ENCODE measurements around the gene THSD4. TPM values are rescaled to one million over a fixed set of nuclear protein-coding genes. Genes with fewer than 3 reads are reported as not detected.
A peak's percentile ranks its signal among the peaks of the same experiment; 100 is the strongest.
"Not testable (repeated sequence)": the region's sequence is repeated elsewhere in the genome, so short reads cannot be mapped to it uniquely, and the experiment has no call there.

The THSD4 gene
- total RNA-seq, 1 donor from 2014 or later: 73.5 TPM

DNA sequence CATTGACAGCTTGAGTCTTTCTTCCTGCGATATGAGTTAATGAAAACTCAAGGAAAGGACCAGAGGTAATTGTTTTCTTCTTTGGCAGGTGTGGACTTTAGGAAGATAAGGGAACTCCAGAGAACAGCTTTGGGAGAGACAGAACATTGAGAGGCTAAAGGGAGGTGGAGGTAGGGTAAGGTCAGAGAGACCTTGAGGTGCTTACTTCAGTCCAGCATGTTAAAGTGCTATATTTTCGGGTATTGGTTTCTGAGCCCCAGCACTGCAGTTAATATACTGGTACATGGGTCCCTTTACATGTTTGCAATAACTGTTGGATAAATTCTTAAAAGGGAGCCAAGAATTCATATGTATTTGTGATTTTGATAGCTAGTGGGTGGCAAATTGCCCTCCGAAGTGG, 322.1 kb downstream of the THSD4 start:
- DNase-seq (ENCODE audit: low read depth): no peak
- TF ChIP-seq, protein P1, sequence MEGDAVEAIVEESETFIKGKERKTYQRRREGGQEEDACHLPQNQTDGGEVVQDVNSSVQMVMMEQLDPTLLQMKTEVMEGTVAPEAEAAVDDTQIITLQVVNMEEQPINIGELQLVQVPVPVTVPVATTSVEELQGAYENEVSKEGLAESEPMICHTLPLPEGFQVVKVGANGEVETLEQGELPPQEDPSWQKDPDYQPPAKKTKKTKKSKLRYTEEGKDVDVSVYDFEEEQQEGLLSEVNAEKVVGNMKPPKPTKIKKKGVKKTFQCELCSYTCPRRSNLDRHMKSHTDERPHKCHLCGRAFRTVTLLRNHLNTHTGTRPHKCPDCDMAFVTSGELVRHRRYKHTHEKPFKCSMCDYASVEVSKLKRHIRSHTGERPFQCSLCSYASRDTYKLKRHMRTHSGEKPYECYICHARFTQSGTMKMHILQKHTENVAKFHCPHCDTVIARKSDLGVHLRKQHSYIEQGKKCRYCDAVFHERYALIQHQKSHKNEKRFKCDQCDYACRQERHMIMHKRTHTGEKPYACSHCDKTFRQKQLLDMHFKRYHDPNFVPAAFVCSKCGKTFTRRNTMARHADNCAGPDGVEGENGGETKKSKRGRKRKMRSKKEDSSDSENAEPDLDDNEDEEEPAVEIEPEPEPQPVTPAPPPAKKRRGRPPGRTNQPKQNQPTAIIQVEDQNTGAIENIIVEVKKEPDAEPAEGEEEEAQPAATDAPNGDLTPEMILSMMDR (conservative IDR thresholded peaks at IDR 0.05; ENCODE audit: low read depth, low read length): no peak

DNA sequence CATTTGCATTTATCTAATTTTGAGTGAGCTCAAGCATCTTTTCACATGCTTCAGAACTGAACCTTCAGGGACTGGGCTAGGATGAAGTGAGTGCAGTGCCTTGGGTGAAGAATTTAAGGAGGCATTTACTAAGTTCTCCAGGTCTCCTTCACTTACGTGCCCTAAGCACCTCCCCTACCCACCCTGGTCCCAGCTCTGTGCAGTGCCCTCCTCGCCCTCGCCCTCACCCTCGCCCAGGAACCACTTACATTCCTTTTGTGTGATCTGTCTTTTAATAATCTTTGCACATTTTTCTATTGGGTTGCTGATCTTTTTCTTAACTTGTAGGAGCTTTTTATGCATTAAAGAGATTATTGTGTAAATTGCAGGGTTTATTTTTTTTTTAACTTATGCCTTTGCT, 322.6 kb downstream of the THSD4 start:
- no peak for DNase-seq (ENCODE audit: low read depth)
- no peak overlapping the region for H3K4me3 ChIP-seq (ENCODE audit: low read depth, low read length)
- TF ChIP-seq, protein P1 (conservative IDR thresholded peaks at IDR 0.05; ENCODE audit: low read depth, low read length): no peak

More for the DNA sequence above, 322.1 kb downstream of the THSD4 start:
- no peak overlapping the region for H3K4me3 ChIP-seq (ENCODE audit: low read depth, low read length)

DNA sequence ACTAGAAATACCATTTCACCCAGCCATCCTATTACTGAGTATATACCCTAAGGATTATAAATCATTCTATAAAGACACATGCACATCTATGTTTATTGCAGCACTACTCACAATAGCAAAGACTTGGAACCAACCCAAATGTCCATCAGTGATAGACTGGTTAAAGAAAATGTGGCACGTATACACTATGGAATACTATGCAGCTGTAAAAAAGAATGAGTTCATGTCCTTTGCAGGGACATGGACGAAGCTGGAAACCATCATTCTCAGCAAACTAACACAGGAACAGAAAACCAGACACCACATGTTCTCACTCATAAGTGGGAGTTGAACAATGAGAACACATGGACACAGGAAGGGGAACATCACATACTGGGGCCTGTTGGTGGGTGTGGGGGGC, 324.2 kb downstream of the THSD4 start:
- not testable (repeated sequence) for H3K4me3 ChIP-seq (ENCODE audit: low read depth, low read length)

DNA sequence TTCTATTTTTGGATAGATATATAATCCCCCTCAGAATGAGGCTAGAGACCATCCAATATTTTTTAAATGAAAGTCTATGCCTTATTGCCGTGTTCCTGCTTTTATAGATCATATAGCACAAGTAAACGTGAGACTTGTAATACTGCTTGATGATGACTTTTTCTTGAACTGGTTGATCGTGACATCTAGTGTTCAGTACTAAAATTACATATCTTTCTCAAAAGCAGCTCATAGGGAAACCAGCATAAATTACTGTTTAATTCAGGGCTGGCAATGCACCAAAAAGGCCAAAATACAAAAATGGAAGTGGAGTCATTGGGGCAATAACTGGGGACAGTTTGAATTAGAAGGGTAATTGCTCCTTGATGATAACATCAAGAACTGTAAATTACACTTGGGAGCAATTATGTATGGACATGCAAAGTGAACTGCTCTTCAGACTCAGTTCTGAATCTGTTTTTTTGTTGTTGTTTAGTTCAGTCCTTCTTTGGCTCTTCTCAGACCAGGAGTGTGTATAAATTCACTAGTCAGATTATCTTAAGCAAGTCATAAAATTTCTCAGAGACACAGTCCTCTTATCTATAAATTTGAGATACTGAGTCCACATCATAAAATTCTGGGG, 325.3 kb downstream of the THSD4 start:
- TF ChIP-seq, protein P1 (conservative IDR thresholded peaks at IDR 0.05; ENCODE audit: low read depth, low read length): peak; percentile 62
- no peak overlapping the region for H3K4me3 ChIP-seq (ENCODE audit: low read depth, low read length)
- DNase-seq (ENCODE audit: low read depth): peak; percentile 27

More for the DNA sequence above, 324.2 kb downstream of the THSD4 start:
- not testable (repeated sequence) for DNase-seq (ENCODE audit: low read depth)

DNA sequence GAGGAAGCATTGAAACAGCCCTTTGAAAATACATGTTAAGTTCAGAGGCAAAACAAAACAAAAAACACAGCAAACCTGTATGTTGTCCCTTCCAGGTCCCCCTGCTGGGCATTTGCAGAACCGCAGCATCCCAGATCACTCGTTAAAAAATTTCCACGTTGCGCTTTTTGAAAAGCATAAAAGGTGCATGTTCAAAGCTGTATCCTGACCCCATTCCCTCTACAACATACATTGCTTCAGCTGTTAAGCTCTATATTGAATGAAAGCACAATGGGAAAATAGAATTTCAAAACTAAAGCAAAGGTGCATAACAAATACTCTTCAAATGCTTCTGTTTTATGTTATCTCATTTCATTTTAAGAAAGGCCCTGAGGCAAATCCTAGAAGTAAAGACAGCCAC, 328.3 kb downstream of the THSD4 start:
- no peak for DNase-seq (ENCODE audit: low read depth)
- H3K4me3 ChIP-seq (ENCODE audit: low read depth, low read length): no peak overlapping the region
- TF ChIP-seq, protein P1 (conservative IDR thresholded peaks at IDR 0.05; ENCODE audit: low read depth, low read length): peak; percentile 87

DNA sequence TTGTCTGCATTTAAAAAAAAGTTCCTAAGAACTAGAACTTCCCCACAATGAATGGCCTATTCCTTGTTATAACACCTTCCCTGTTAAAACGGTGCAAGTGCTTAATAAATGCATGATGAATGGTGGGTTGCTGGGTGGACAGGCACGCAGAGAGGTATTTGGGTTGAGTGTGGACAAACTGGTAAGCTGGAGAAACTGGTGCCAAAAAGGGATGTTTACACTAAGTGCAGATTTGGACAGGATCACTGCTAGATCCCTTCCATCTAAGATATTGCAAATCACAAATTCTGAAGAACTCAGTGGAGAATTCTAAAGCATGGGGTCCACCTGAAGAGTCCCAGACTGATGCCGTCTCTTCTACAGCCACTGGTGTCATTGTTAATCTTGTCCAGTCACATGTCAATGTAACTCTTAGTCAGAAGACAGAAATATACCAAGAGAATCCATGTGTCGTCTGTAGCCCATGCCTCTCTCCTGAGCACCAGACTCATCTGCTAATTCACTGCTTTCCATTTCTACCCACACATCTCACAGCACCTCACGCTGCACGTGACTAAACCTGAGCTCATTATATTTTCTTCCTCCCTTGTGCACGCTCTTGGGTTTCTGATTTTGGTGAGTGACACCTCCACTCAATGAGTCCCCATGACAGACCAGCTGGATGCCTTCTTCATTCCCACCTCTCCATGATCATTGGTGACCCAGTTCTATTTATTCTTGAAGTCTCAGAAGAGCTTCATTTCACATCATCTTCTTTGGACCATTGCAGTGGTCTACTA, 328.9 kb downstream of the THSD4 start:
- H3K4me3 ChIP-seq (ENCODE audit: low read depth, low read length): no peak overlapping the region
- no peak for DNase-seq (ENCODE audit: low read depth)
- TF ChIP-seq, protein P1 (conservative IDR thresholded peaks at IDR 0.05; ENCODE audit: low read depth, low read length): peak; percentile 1

DNA sequence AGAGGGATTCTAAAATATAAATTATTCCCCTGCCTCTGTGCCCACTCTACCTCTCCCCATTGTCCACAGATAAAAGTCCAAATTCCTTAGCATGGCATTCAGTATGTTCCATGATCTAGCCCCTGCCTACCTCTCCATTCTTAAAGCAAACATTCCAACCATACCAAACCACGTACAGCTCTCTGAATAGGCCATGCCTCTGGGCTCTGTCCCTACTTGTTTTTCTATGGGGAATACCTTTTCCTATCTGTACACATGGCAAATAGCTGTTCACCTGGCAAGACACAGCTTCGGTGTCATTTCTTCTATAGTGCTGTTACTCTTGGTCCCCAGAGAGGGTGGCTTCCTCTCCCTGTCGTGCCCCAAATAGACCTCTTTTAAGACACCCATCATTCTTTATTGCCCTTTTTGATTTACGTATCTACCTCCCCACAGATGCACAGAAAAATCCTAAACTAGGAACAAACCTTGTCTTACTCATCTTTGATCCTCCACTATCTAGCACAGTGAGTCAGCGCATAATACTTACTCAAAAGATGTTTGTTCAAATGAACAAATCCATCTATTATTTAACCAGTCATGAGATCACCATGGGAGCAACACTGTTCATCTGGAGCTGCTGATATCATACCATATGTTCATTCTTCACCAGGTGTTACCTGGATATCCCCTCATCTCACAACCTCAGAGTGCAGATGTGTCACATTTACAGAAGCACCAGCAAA, 329.8 kb downstream of the THSD4 start:
- H3K4me3 ChIP-seq (ENCODE audit: low read depth, low read length): no peak overlapping the region
- DNase-seq (ENCODE audit: low read depth): no peak

More for the DNA sequence above, 329.8 kb downstream of the THSD4 start:
- TF ChIP-seq, protein P1 (conservative IDR thresholded peaks at IDR 0.05; ENCODE audit: low read depth, low read length): no peak

All from epithelial cell of proximal tubule (primary cell).